ENCODE results near the gene GJD4. TPM values are rescaled to one million over a fixed set of nuclear protein-coding genes. Genes with fewer than 3 reads are reported as not detected.

The GJD4 gene
- total RNA-seq, 2 experiments from 2014 or later: not detected

DNA sequence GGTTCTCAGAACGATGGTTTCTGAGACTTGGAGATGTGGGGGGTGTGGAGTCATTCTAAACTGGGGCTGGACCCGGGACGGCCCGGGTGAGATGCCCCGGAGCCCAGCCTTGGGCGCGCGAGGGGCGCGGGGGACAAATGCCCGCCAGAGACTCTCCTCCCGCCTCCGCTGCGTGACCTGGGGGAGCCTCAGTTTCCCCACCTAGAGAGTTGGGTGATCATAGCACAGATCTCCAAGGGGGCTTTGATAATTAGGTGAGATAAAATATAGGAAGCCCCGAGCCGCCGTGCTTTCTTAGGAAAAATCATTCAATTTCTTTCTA is 37.6 kb downstream of the GJD4 start:
- ChIA-PET CTCF (ENCODE audit: unreplicated experiment) (no interaction called here), POLR2A (no interaction called here)
- Histone ChIP-seq H3K4me2 (ENCODE audit: low read length) (peak overlapping the region; percentile 99), H3K79me2 (ENCODE audit: insufficient read depth, low read depth, low read length) (no peaks in the 10 kb centered on the region), H3K9me2 (ENCODE audit: insufficient read depth, low read length) (no peaks in the 10 kb centered on the region), H3K27ac (ENCODE audit: low read depth, low read length, poor library complexity, severe bottlenecking) (no peak overlapping the region), H3K9me3 (ENCODE audit: low read length) (no peaks in the 10 kb centered on the region), H3K4me3 (ENCODE audit: low read depth, low read length, poor library complexity, severe bottlenecking) (peak overlapping the region; percentile 81), H4K20me1 (ENCODE audit: insufficient read depth, low read length) (no peaks in the 10 kb centered on the region), H3K36me3 (ENCODE audit: insufficient read depth, low read length) (no peaks in the 10 kb centered on the region), H2AFZ (ENCODE audit: low read length) (peak overlapping the region; percentile 86; the same call in 1 of the 2 replicates), H3K4me1 (ENCODE audit: insufficient read depth, low read length, poor library complexity, severe bottlenecking) (peaks cover 17% of the 10 kb centered on the region)
- intact Hi-C loops (cut with micrococcal nuclease; ENCODE audit: unreplicated experiment): loop anchor here (5.0 to 10.0 kb wide), 2 partner anchors 520 to 892 kb away; no protein-coding TSS in a partner anchor
- TF ChIP-seq EZH2phosphoT487 (IDR thresholded peaks at IDR 0.05; ENCODE audit: borderline replicate concordance, low read depth, low read length): no peak
- TF ChIP-seq, protein P1, sequence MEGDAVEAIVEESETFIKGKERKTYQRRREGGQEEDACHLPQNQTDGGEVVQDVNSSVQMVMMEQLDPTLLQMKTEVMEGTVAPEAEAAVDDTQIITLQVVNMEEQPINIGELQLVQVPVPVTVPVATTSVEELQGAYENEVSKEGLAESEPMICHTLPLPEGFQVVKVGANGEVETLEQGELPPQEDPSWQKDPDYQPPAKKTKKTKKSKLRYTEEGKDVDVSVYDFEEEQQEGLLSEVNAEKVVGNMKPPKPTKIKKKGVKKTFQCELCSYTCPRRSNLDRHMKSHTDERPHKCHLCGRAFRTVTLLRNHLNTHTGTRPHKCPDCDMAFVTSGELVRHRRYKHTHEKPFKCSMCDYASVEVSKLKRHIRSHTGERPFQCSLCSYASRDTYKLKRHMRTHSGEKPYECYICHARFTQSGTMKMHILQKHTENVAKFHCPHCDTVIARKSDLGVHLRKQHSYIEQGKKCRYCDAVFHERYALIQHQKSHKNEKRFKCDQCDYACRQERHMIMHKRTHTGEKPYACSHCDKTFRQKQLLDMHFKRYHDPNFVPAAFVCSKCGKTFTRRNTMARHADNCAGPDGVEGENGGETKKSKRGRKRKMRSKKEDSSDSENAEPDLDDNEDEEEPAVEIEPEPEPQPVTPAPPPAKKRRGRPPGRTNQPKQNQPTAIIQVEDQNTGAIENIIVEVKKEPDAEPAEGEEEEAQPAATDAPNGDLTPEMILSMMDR (conservative IDR thresholded peaks at IDR 0.05; ENCODE audit: low read length): 0 out of 2 replicates have a peak, but pooled peaks have one; percentile 33
- no peak for DNase-seq (ENCODE audit: low spot score)
- no TSS peak for BruUV-seq (replicated peaks)

DNA sequence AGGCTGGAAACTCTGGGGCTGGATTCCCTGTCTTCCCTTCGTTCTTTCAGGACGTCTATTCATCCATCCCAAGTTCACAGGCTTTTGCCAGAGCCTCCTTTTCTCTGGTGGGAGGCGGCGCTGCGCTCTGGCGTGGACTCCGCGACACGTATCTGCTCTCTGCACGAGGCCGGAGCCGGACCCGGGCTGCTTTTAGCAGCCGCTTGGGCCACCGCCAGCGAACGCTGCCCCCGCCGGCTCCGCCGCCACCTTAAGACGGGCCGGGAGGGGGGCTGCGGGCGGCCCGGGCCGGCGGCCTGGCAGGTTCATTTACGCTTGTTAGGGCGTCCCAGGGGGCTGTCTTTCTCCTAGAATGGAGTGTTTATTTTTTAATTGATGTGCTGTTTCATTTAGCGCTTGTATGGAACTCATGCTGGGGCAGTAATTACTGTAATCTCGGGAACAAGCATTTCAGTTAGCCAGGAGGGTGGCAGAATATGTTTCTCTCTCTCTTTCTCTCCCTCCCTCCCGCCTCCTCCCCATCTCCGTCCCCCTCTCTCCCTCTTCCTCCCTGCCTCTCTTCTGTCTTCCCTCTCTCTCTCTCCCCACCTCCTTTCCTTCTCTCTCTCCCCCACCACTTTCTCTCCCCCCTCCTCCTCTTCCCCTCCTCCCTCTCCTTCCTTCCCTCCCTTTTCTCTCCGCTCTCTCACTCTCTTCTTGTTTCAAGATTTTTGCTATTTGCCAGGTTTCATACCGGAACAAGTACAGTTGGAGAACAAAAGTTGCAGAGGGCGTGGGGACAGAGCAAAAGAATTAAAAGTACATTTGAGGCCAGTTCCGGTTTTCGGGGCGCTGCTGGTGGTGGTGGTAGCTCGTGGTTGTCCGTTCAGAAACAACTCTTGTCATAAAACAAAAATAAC is 38.3 kb downstream of the GJD4 start:
- no peaks in the 10 kb centered on the region for H3K9me2 ChIP-seq (ENCODE audit: insufficient read depth, low read length)
- TF ChIP-seq, protein P1 (conservative IDR thresholded peaks at IDR 0.05; ENCODE audit: low read length): no peak
- TF ChIP-seq EZH2phosphoT487 (IDR thresholded peaks at IDR 0.05; ENCODE audit: borderline replicate concordance, low read depth, low read length): no peak
- no TSS peak for BruUV-seq (replicated peaks)
- intact Hi-C loops (cut with micrococcal nuclease; ENCODE audit: unreplicated experiment): loop anchor here (5.0 to 10.0 kb wide), 2 partner anchors 521 to 891 kb away; no protein-coding TSS in a partner anchor
- ChIA-PET POLR2A (interaction anchor here (1.0 to 1.1 kb wide), 2 partner anchors 8 to 11 kb away, joined by 3 to 4 read pairs; no protein-coding TSS in a partner anchor), CTCF (ENCODE audit: unreplicated experiment) (no interaction called here)
- no peak for DNase-seq (ENCODE audit: low spot score)
- H3K4me1 ChIP-seq (ENCODE audit: insufficient read depth, low read length, poor library complexity, severe bottlenecking): peaks cover 17% of the 10 kb centered on the region
- H3K36me3 ChIP-seq (ENCODE audit: insufficient read depth, low read length): no peaks in the 10 kb centered on the region
- peak overlapping the region; percentile 81 for H3K4me3 ChIP-seq (ENCODE audit: low read depth, low read length, poor library complexity, severe bottlenecking)
- peak overlapping the region; percentile 86; the same call in 1 of the 2 replicates for H2AFZ ChIP-seq (ENCODE audit: low read length)
- no peaks in the 10 kb centered on the region for H3K9me3 ChIP-seq (ENCODE audit: low read length)
- no peaks in the 10 kb centered on the region for H3K79me2 ChIP-seq (ENCODE audit: insufficient read depth, low read depth, low read length)
- no peaks in the 10 kb centered on the region for H4K20me1 ChIP-seq (ENCODE audit: insufficient read depth, low read length)
- peak overlapping the region; percentile 99 for H3K4me2 ChIP-seq (ENCODE audit: low read length)
- H3K27ac ChIP-seq (ENCODE audit: low read depth, low read length, poor library complexity, severe bottlenecking): no peak overlapping the region
